ENCODE measurements around the gene PACSIN2. TPM values are rescaled to one million over a fixed set of nuclear protein-coding genes. Genes with fewer than 3 reads are reported as not detected.
"Not testable (repeated sequence)": the region's sequence is repeated elsewhere in the genome, so short reads cannot be mapped to it uniquely, and the experiment has no call there.

Gene PACSIN2
- total RNA-seq, 1 donor from 2014 or later = 48.9 TPM

DNA sequence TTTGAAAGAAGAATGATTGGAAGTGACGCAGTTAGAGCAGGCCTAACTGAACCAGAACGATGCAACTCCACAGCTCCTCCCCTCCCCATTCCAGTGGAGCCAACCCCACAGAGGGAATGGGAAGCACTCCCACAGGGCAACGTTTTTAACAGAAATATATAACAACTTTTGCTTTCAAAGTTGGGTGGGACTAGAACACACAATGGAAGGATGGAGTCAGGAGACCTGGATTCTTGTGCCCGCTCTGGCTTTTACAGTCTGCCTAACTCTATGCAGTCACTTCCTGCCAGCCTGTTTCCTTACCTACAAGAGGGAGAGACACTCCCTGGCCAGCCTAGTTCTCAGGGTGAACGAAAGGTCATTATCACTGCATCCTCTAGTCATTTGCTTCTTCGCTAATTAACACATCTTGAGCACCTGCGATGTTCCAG, 75.5 kb downstream of the PACSIN2 start:
- Mint-ChIP-seq H3K9me3 (no peaks in the 10 kb centered on the region), H3K4me1 (peaks cover 55% of the 10 kb centered on the region), H3K27me3 (no peaks in the 10 kb centered on the region), H3K4me3 (no peak overlapping the region), H3K36me3 (ENCODE audit: low read depth) (peaks cover 8% of the 10 kb centered on the region), H3K27ac (peak overlapping the region; percentile 18)
- TF ChIP-seq, protein P1, sequence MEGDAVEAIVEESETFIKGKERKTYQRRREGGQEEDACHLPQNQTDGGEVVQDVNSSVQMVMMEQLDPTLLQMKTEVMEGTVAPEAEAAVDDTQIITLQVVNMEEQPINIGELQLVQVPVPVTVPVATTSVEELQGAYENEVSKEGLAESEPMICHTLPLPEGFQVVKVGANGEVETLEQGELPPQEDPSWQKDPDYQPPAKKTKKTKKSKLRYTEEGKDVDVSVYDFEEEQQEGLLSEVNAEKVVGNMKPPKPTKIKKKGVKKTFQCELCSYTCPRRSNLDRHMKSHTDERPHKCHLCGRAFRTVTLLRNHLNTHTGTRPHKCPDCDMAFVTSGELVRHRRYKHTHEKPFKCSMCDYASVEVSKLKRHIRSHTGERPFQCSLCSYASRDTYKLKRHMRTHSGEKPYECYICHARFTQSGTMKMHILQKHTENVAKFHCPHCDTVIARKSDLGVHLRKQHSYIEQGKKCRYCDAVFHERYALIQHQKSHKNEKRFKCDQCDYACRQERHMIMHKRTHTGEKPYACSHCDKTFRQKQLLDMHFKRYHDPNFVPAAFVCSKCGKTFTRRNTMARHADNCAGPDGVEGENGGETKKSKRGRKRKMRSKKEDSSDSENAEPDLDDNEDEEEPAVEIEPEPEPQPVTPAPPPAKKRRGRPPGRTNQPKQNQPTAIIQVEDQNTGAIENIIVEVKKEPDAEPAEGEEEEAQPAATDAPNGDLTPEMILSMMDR (IDR thresholded peaks at IDR 0.05) = no peak
- no peak for ATAC-seq (ENCODE audit: low read depth)
- DNase-seq = no peak
- POLR2A ChIA-PET = interaction anchor here (1.3 to 1.4 kb wide), 2 partner anchors 8 to 17 kb away, joined by 3 to 4 read pairs; no protein-coding TSS in a partner anchor
- CTCF ChIA-PET = no interaction called here
- intact Hi-C loops (cut with micrococcal nuclease) = no loop called here

DNA sequence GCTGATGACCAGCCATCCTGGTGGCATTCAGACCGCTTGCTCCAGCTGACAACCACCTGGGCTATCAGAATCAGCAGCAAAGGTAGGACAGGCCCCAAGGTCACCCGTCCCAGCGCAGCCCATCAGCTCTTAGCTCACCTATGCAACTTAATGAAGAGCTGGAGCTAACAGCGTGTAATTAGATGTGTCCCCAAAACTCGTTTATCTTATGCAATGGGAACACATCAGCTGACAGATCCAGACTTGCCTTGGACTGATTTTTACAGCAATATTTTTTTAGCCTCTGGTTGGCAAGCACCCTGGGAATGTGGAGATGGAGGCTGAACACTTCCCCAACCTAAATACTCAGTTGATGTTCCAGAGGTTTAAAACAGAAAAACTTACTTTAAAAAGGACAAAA, 76.0 kb downstream of the PACSIN2 start:
- intact Hi-C loops (cut with micrococcal nuclease) = no loop called here
- ATAC-seq (ENCODE audit: low read depth) (no peak), DNase-seq (no peak)
- Mint-ChIP-seq H3K27me3 (no peaks in the 10 kb centered on the region), H3K36me3 (ENCODE audit: low read depth) (peaks cover 8% of the 10 kb centered on the region), H3K4me1 (peaks cover 59% of the 10 kb centered on the region), H3K4me3 (no peak overlapping the region), H3K9me3 (no peaks in the 10 kb centered on the region), H3K27ac (peak overlapping the region; percentile 18)
- CTCF ChIA-PET = no interaction called here
- POLR2A ChIA-PET = interaction anchor here (0.6 to 1.7 kb wide), 4 partner anchors 10 to 76 kb away, joined by 3 to 7 read pairs (median 4); partner anchors contain the start of gene PACSIN2
- TF ChIP-seq, protein P1 (IDR thresholded peaks at IDR 0.05) = no peak

DNA sequence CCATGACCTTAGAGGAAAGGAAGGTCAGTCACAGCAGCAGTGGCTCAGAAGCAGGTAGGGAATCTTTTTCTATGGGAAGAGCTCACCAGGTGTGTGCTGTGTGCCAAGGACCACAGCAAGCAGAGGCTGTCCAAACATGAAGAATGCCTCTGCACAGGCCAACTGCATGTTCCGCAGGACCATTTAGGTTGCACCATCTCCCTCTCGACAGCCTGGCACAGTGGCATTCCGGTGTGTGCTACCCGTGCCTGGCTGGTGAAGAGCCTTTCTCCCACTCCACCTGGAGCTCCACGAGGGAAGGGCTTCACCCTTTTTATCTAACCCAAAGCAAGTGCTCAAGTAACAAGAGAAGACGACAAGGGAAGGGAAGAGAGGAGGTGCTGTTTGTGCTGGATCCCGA, 76.5 kb downstream of the PACSIN2 start:
- TF ChIP-seq, protein P1 (IDR thresholded peaks at IDR 0.05) = no peak
- intact Hi-C loops (cut with micrococcal nuclease) = no loop called here
- no peak for DNase-seq
- H3K4me1 Mint-ChIP-seq = peaks cover 65% of the 10 kb centered on the region
- H3K27ac Mint-ChIP-seq = no peak overlapping the region
- ChIA-PET POLR2A (interaction anchor here (0.6 to 1.7 kb wide), 4 partner anchors 9 to 76 kb away, joined by 3 to 7 read pairs (median 4); partner anchors contain the start of gene PACSIN2), CTCF (no interaction called here)
- H3K36me3 Mint-ChIP-seq (ENCODE audit: low read depth) = peaks cover 7% of the 10 kb centered on the region
- H3K27me3 Mint-ChIP-seq = no peaks in the 10 kb centered on the region
- no peak overlapping the region for H3K4me3 Mint-ChIP-seq
- no peaks in the 10 kb centered on the region for H3K9me3 Mint-ChIP-seq
- no peak for ATAC-seq (ENCODE audit: low read depth)

DNA sequence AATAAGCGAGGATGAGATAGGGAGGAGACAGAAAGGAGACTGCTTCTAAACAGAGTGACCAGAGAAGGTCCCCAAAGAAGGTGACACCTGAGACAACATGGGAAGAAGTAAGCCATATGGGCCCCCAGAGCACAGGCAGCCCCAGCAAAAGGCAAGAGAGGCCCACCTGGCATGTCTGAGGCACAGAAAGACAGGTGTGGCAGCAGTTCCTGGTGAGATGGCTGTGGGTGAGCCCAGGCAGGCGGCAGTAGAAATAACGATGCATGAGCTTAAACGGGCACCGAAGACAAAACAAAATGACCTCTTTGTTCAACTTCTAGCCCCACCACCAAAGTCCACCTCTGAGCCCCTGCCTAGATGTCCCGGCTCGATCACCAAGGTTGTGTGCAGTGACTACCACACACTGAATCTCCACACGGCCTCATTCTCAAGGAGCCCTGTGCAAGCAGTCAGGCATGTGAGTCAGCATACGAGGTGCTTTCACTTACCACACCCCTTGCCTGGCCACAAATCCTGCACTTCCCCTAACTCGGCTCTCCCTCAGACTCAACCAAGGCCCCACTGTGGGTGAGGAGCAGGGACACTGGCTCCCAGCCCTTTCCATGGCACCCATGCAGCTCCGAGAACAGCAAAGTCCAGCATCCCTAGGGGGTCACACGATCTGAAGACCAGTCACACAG, 77.6 kb downstream of the PACSIN2 start:
- H3K4me3 Mint-ChIP-seq = peak overlapping the region; percentile 60
- CTCF ChIA-PET = no interaction called here
- H3K27me3 Mint-ChIP-seq = no peaks in the 10 kb centered on the region

DNA sequence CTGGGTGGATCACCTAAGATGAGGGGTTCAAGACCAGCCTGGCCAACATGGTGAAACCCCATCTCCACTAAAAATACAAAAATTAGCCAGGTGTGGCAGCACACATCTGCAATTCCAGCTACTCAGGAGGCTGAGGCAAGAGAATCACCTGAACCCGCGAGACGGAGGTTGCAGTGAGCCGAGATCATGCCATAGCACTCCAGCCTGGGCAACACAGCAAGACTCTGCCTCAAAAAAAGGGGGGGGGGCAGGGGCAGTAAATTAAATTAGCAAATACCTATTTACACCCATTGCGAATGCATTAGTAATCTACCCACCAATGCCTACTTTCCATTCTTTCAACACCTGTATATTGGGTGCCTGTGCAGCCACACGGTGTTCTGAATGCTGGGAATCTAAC, 78.3 kb downstream of the PACSIN2 start:
- ATAC-seq (ENCODE audit: low read depth); H3K9me3 Mint-ChIP-seq; H3K36me3 Mint-ChIP-seq (ENCODE audit: low read depth); H3K27me3 Mint-ChIP-seq; CTCF ChIA-PET; DNase-seq; intact Hi-C loops (cut with micrococcal nuclease); POLR2A ChIA-PET: not testable (repeated sequence)
- Mint-ChIP-seq H3K4me3 (peak overlapping the region; percentile 60), H3K4me1 (peaks cover 82% of the 10 kb centered on the region), H3K27ac (peak overlapping the region; percentile 85)

More for the DNA sequence above, 77.6 kb downstream of the PACSIN2 start:
- TF ChIP-seq, protein P1 (IDR thresholded peaks at IDR 0.05) = no peak
- DNase-seq (peak; percentile 43), ATAC-seq (ENCODE audit: low read depth) (peak; percentile 73)
- H3K4me1 Mint-ChIP-seq = peaks cover 76% of the 10 kb centered on the region
- peak overlapping the region; percentile 85 for H3K27ac Mint-ChIP-seq
- intact Hi-C loops (cut with micrococcal nuclease) = no loop called here
- H3K36me3 Mint-ChIP-seq (ENCODE audit: low read depth) = no peaks in the 10 kb centered on the region
- H3K9me3 Mint-ChIP-seq = no peaks in the 10 kb centered on the region
- POLR2A ChIA-PET = interaction anchor here (1.7 kb wide), 1 partner anchor 8 kb away, joined by 4 read pairs; no protein-coding TSS in a partner anchor
